Hippocampal formation (tissue), 2 donors: Measurements from ENCODE around the gene SKIL.

Experiments
- DNase-seq, 2 donors: peaks; one replicate each; lab custom pipeline; 2025; lab: John Stamatoyannopoulos, UW

The SKIL gene

DNA sequence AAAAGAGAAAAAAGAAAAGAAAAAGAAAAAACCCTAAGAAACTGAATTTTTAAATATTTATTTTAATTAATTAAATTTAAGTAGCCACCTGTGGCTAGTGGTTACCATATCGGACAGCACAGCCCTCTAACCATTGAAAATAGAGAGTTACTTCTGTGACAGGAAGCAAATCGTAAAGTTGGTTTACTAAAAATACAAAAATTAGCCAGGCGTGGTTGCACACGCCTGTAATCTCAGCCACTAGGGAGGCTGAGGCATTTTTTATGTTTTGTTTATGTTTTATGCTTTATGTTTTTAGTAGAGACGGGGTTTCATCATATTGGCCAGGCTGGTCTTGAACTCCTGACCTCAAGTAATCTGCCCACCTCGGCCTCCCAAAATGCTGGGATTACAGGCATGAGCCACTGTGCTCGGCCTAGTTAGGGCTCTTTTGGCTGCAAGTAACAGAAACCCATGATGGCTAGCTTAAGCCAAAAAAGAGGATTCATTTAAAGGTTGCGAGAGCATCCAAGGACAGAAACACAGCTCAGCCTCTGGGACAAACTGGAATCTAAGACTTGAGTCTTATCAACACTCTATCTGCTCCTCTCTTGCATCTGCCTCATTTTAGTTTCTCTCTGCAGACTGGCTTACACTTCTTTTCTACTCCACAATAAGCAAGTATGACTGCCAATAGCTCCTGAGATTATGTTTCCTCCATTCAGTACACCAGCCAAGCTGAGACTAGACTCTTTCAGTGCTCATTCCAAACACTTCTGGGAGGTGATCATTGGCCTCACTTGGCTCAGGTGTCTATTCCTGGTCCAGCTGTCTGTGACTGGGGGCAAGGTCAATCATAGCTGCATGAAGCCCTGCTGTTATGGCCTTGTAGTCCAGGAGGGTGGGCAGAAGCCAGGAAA, 6.8 kb upstream of the SKIL start:
- DNase-seq, result no peak

DNA sequence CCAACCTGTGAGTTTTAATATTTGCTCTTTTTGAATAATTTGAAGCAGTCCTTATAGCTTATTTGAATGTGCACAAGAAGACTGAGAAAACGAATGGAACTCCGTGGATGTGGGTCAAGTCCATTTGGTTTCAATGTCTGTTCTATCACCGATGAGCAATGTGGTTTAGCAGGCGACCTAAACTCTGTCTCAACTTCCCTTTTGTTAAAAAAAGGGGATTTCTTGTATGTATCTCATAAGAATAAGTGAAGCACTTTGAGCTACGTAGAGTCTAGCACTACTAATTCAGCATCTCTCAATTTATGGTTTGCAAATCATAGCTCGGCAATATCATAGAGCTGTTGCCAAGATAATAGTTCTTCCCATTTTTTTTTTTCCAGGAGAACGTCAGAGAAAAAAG, 4.6 kb upstream of the SKIL start:
- no peak for DNase-seq

DNA sequence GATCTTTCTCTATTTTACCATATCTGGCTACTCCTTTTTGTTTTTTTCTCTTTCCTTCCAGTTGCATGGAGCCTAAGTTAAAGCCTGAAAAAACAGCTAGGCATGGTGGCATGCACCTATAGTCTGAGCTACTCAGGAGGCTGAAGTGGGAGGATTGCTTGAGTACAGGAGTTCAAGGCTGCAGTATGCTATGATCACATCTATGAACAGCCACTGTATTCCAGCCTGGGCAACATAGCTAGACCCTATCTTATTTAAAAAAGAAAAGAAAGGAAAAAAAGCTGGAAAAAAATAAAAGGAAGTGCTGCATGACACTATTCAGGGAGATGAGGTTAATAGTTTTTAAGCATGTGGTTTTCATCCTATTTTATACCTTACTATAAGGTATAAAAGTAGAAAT, 4.0 kb upstream of the SKIL start:
- DNase-seq, result no peak

DNA sequence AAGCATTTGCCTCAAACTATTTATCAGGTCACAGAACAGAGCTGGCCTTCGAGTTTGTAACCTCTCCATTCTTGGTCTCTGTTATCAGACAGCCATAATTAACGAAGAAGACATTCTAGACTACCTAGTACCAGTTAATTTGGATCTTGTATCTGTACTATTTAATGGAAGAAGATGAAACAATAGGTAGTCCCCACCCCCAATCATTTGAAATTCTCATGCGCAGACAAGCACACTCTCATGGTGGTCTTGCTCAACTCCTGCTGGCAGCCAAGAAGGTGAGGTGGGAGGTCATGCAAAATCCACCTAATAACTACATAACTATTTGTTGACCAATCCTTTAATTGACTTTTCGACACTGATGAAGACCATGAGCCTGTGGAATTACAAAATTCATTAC, 2.8 kb upstream of the SKIL start:
- no peak for DNase-seq

DNA sequence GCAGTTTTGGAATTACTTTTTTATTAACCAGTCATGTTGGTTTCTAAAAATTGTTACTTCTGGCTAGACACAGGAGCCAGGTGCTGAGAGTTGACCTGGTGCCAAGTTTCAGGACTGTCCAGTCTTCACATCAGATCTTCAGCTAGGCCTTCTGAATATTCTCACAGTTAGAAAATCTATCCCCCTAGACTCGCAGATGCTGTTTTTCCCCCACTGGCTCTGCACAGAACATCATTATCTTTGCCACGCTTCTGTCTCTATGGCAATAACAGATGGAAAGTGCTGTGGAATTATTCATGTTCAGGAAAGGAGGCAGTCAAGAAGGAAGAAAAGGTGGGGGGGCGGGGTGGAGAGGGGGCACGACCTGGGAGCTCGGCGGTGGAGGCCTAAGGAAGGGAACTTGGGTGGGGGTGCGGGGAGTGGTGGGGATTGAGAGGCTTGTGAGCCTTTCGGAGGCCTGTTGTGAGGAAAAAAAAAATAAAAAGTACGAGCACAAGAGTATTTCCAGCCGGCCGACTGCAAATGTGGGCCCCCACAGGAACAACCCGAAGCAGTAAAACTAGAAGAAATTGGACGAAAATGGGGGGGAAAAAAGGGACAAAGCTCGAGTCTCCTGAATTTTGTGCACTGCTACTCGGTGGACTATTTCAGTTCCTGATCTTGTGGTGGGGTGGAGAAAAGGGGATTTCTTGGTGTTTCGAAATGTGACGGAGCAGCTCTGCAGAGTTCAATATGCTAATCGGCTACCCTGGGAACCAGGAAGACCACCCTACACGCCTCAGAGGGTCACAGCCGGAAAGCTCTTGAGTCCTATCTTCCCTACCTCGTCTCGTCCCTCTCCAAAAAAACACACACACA, 1.5 kb upstream of the SKIL start:
- peak; percentile 53 to 57 for DNase-seq

DNA sequence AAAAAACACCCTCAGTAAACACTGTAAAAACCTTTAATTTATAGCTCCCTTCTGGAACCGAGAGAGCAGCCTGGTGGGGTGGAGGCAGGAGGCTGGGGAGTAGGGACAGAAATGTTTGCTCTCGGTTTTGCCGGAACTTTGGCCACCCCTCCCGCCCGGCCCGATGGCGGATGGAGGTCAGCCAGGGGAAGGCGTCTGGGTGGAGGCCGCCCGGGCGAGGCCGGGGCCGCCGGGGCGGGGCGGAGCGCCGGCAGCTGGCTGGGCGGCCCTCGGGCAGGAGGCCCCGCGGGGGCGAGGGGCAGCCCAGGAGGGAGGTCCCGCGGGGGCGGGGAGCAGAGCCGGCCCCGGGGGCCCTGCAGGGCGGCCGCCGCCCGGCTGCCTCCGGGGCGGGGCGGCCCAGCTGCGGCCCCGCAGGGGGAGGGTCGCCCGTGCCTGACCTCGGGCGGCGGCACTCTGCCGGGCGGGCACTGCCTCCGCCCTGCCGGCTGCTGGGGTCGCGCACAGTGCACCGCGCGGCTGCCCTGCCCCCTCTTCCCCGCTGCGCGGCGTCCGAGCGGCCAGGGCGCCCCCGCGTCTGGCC, 829 bp upstream of the SKIL start:
- peak; percentile 64 to 71 for DNase-seq

DNA sequence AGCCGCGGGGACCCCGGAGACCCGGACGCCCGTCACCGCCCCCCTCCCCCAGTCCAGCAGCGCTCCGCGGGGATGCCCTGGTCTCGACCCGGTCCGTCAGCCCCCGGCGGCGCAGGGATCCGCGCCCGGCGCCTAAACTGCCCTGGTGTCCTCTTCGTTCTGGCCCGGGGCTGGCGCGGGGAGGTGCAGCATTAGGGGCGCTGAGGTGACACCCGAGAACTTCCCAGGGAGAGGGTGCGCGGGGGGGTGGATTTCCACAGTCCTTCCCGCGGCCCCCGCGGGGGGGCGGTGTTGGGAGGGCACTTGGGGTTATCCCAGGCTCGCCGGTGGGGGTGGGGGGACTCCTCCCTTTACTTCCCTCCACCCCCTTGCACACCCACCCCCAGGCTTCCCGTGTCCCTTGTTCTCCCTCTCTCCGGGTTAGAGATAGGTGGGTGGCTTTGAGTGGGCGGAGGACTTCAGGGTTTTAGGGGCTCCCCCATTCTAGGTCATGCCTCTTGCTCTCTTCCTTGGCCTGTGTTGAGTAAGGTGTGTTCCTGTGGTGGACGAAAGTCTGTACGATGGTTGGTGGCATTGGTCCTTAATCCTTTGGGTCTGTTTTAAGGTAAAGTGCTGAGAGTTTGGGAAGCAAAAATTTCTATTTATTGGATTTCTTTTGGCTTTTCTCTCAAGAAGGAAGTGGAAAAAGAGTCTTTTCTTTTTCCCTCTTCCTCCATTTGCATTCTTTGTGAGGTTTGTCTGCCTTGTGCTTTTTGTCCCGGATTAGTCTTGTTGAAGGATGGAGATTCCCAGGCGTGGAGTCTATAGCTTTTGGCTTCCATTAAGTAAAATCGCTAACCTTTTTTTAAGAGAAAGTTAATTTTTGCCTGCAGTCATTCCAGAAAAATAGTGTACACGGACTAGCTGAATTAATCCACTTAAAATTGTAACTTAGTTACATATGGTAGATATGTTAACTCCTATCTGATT, 811 bp downstream of the SKIL start:
- DNase-seq, result peak; percentile 26 to 51

DNA sequence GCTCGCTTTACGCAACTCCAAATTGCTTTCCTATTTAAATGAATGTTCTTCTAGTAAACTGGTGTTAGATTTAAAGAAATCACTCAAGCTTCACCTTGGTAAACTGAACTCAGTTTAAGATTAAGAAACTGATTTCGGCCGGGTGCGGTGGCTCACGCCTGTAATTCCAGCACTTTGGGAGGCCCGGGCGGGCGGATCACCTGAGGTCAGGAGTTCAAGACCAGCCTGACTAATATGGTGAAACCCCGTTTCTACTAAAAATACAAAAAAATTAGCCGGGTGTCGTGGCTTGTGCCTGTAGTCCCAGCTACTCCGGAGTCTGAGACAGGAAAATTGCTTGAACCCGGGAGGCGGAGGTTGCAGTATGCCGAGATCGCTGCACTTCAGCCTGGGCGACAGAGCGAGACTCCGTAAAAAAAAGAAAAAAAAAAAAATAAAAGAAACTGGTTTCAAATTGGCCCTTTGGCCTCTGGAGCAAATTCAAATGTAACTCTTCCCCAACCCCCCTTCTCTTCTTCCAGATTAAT, 1.7 kb downstream of the SKIL start:
- no peak for DNase-seq

DNA sequence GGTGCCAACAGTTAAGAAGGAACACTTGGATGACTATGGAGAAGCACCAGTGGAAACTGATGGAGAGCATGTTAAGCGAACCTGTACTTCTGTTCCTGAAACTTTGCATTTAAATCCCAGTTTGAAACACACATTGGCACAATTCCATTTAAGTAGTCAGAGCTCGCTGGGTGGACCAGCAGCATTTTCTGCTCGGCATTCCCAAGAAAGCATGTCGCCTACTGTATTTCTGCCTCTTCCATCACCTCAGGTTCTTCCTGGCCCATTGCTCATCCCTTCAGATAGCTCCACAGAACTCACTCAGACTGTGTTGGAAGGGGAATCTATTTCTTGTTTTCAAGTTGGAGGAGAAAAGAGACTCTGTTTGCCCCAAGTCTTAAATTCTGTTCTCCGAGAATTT, 3.0 kb downstream of the SKIL start:
- DNase-seq, result no peak

DNA sequence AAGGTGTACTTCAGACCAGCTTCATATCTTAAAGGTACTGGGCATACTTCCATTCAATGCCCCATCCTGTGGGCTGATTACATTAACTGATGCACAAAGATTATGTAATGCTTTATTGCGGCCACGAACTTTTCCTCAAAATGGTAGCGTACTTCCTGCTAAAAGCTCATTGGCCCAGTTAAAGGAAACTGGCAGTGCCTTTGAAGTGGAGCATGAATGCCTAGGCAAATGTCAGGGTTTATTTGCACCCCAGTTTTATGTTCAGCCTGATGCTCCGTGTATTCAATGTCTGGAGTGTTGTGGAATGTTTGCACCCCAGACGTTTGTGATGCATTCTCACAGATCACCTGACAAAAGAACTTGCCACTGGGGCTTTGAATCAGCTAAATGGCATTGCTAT, 3.4 kb downstream of the SKIL start:
- no peak for DNase-seq

DNA sequence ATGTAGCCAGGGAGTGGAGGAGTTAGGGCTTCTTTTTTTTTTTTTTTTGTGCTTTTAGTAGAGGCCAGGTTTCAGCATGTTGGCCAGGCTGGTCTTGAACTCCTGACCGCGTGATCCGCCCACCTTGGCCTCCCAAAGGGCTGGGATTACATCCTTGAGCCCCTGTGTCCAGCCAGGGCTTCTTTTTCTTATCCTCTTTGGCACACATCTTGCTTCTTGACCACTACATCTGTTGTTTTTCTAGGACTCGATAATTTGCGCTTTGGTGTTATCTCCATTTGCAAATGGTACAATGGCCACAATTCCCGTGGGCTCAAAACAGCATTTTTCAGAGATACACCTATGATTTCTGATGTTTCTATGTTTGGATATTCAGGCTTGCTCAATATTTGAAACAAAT, 4.2 kb downstream of the SKIL start:
- no peak for DNase-seq

DNA sequence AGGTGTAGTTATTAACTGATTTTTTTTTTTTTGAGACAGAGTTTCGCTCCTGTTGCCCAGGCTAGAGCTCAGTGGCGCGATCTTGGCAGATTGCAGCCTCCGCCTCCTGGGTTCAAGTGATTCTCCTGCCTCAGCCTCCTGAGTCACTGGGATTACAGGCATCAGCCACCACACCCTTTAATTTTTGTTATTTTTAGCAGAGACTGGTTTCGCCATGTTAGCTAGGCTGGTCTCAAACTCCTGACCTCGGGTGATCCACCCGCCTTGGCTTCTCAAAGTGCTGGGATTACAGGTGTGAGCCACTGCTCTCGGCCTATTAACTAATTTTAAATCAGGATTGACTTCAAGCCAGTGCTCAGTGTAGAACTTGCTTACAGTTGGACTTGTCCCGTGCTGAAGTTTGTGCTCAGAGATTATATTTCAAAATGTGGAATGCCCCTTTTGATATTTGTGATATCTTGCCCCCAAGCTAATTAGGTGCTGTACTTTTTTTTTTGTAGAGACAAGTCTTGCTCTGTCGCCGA, 6.0 kb downstream of the SKIL start:
- DNase-seq, result no peak

DNA sequence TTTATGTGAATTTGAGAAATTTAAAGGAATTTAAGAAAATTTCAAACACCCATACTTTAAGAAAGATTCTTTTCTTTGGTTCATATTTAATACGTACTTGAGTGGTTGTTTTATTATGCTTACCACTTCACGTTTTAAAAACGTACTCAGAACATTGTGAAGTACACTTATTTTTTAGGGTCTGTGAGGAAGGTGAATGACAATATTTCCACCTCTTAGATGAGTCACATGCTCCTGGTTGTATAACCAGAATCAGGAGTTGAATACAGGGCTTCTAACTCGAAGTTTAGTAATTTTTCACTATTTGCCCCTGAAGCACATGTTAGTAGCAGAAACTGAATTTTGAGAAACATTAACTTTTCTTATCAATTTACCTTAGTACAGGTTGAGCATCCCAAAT, 7.5 kb downstream of the SKIL start:
- DNase-seq, result no peak

DNA sequence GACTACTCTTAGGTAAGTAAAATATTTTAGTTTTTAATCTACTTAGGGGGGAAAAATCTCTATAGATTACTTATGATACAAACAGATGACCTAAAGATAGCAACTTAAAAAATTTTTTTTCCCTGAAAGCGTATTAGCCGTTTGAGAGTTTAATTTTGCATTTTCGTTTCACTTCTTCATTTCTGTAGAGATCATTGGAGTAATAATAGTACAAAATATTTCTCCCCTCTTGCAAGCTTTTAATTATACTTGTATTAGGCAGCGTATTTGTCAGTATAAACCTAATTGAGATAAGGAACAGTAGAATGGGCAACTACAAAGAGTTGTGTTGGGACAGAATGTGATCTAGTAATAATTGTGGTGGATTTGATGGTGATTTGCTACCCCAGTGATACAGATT, 10.3 kb downstream of the SKIL start:
- DNase-seq, result no peak

DNA sequence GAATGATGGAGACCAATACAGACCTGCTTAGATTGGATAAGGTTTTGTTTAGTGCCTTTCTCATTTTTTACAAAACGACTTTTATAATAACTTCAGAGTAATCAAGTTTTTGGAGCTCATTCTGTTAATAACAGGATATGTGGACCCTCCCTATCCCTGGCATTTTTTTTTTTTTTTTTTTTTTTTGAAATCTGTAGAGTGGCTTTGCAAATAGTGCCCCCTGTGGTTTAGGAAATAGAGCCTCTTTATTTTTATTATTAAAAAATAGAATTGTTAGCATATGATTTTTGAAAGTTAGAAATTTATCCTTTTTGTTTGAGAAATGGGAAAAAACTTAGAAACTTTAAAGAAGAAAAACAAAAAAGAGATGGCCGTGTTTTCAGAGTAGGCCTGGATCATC, 11.4 kb downstream of the SKIL start:
- no peak for DNase-seq

DNA sequence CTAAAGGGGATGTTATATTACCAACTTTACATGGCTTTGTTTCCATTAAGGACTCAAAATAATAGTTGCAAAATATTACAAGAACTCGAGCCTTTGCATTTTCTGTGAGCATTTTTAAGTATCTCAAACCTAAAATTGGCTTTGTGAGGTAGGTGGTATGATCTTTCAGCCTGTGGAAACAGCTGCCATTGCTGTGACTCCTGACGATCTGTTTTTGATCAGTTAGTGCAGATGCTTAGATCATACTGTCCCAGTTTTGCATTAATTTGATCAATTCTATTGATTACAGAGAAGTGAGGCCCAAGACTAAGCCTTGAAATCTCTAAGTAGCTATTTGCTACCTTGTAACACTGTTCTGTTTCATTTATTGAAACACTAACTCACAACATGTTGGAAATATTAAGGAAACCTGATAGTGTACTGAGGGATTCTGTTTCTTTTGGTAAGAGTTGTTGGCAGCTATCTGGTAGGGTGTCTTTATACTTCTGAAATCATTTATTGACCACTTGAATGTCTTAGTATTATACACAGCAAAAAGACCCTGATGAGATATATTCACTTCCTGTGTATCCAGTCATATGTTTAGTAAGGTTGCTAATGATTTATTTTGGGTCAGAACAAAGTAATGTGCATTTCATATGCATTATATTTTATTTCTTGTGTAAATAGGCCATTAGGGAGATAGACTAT, 14.8 kb downstream of the SKIL start:
- DNase-seq, result no peak

DNA sequence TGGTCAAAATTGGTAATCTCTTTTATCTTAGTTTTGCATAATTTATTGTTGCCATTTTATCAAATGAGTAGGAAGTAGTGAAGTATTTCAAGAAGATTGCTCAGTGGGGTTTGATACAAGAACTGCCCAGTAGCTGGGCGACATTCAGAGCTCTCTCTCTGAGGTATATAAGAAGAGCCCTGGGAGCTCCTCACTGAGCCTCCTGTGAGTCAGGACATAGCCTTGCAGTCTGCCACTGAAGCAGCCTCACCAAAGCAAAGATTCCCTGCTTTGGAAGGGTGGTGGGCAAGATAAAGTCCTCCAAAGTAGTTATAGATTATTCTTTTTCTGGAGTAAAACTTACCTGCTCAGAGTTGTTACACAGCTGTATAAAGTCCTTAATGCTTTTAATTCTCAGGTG, 26.1 kb downstream of the SKIL start:
- no peak for DNase-seq

DNA sequence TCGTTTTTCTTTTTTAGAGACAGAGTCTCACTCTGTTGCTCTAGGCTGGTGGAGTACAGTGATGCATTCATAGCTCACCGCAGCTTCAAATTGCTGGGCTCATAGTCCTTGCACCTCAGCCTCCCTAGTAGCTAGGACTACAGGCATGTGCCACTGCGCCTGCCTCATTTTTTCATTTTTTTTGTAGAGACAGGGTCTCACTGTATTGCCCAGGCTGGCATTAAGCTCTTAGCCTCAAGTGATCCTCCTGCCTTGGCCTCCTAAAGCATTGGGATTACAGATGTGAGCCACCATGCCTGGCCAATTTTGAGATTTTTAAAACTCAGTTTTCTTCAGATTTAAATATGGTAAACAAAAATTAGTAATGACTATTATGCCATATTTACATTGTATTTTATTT, 29.0 kb downstream of the SKIL start:
- DNase-seq, result no peak

DNA sequence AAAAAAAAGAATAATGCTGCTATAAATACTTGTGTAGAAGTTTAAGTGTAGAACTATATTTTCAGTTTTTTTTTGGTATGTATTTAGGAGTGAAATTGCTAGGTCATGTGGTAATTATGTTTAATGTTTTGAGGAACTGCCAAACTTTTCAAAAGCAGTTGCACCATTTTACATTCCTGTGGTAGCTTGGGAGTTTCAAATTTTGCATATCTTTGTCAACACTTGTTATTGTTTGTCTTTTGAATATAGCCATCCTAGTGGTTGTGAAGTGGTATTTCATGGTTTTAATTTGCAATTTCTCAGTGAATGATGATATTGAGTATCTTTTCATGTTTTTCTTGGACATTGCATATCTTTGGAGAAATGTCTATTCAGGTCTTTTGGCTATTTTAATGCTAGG, 30.4 kb downstream of the SKIL start:
- no peak for DNase-seq

DNA sequence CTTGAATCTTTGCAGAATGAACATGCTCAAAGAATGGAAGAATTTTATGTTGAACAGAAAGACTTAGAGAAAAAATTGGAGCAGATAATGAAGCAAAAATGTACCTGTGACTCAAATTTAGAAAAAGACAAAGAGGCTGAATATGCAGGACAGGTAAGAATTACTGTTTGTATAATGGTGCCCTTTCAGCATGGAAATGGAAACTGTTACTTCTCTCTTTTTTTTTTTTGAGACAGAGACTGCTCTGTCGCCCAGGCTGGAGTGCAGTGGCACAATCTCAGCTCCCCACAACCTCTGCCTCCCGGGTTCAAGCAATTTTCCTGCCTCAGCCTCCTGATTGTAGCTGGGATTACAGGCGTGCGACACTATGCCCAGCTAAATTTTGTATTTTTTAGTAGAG, 33.6 kb downstream of the SKIL start:
- DNase-seq, result no peak

DNA sequence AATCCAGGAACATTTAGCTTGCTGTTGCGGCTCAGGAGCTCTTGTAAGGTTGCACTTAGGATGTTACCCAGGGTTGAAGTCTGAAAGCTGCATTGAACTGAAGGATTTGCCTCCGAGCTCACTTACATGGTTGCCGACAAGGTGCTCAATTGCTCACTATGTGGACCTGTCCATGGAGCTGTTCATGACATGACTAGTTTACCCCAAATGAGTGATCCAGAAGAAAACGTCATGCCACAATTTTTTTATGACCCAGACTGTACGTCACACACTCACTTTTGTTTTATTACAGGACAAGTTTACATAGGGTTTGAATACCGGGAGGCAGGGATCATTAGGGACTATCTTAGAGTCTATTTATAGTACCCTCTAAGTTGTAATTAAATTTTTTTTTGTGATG, 40.2 kb downstream of the SKIL start:
- DNase-seq, result no peak
